GM12878 (cell line): Measurements from ENCODE around the gene SMC1B.
"Not testable (repeated sequence)": the region's sequence is repeated elsewhere in the genome, so short reads cannot be mapped to it uniquely, and the experiment has no call there.

Source experiments
- PML ChIP-seq: IDR thresholded peaks from 2 replicates; pipeline ENCODE4 v1.6.1; 2012; ENCODE audit warnings: low read length, inconsistent platforms
- RFX5 ChIP-seq: IDR thresholded peaks from 2 replicates; pipeline ENCODE4 v1.6.1; 2011; ENCODE audit warnings: low read depth, low read length, improper control_type of control experiment
- TF ChIP-seq, protein P1 (sequence below): IDR thresholded peaks from 2 replicates; pipeline ENCODE4 v1.6.1; 2012; ENCODE audit warnings: low read depth, low read length, improper control_type of control experiment
- TF ChIP-seq, protein P2 (sequence below), 3 experiments: IDR thresholded peaks in 2 of 3; conservative IDR thresholded peaks in 1 of 3; 2 replicates each; pipeline ENCODE4 v1.5.1; 2011; ENCODE audit warnings: low read depth in 3 of 3, low read length in 3 of 3, mild to moderate bottlenecking in 3 of 3, control low read depth in 2 of 3, moderate library complexity in 2 of 3, inconsistent platforms in 1 of 3, mixed read lengths in 1 of 3; ENCODE audit not compliant: control insufficient read depth in 2 of 3, insufficient read depth in 1 of 3; ENCODE audit errors: extremely low read depth in 1 of 3

DNA sequence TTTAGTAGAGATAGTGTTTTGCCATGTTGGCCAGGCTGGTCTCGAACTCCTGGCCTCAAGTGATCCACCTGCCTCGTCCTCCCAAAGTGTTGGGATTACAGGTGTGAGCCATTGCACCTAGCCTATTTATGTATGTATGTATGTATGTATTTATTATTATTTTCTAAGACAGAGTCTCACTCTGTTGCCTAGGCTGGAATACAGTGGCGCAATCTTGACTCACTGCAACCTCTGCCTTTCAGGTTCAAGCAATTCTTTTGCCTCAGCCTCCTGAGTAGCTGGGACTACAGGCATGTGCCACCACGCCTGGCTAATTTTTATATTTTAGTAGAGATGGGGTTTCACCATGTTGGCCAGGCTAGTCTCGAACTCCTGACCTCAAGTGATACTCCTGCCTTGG is 36.0 kb upstream of the SMC1B start:
- TF ChIP-seq, protein P1, sequence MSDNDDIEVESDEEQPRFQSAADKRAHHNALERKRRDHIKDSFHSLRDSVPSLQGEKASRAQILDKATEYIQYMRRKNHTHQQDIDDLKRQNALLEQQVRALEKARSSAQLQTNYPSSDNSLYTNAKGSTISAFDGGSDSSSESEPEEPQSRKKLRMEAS = not testable (repeated sequence)
- not testable (repeated sequence) for TF ChIP-seq RFX5, PML
- TF ChIP-seq, protein P2, sequence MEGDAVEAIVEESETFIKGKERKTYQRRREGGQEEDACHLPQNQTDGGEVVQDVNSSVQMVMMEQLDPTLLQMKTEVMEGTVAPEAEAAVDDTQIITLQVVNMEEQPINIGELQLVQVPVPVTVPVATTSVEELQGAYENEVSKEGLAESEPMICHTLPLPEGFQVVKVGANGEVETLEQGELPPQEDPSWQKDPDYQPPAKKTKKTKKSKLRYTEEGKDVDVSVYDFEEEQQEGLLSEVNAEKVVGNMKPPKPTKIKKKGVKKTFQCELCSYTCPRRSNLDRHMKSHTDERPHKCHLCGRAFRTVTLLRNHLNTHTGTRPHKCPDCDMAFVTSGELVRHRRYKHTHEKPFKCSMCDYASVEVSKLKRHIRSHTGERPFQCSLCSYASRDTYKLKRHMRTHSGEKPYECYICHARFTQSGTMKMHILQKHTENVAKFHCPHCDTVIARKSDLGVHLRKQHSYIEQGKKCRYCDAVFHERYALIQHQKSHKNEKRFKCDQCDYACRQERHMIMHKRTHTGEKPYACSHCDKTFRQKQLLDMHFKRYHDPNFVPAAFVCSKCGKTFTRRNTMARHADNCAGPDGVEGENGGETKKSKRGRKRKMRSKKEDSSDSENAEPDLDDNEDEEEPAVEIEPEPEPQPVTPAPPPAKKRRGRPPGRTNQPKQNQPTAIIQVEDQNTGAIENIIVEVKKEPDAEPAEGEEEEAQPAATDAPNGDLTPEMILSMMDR (IDR thresholded peaks at IDR 0.05 in 2 of 3, conservative IDR thresholded peaks at IDR 0.05 in 1 of 3; ENCODE audit: control insufficient read depth in 2 of 3, extremely low read depth in 1 of 3, insufficient read depth in 1 of 3, low read depth in 3 of 3, low read length in 3 of 3) = not testable (repeated sequence)
